ENCODE results near the gene ARL6IP6.
"Not testable (repeated sequence)": the region's sequence is repeated elsewhere in the genome, so short reads cannot be mapped to it uniquely, and the experiment has no call there.

Gene ARL6IP6

DNA sequence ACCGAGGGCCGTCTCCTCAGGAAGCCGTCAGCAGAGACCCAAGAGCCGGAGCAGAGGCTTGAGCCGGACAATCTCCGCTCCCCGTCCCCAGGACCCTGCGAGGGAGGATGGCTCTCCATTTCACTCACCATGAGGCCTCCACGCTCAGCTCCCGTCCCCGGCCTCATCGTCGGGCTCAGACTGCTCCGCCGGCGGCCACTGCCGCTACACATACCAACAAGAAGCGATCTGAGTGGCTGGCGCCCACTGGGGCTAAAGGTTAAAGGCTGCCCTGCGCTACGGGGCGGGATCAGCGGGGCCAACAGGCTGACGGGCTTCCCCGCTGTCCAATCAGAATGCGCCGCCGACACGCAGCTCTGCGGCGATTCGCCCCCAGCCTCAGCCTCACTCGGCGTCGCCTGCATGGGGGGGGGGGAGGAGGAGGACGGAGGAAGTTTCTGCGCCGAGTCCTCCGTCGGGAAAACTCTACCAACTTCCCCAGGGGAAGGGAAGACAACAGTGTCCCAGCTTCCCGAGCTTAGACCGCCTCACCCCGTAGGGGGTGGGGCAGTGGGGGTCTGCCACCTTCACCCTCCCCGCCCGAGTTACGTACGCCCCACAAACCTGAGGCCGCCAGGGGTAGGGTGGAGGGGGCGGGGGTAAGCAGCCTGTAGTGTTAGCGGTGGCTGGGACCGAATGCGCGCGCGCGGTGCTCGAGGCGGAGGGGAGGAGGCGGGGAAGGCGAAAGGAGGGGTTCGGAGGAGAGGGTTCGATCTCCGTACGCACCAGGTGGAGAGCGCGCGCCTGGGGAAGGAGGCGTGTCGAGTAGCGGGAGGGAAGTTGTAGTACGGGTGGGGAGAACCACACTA lies 968 bp upstream of the ARL6IP6 start, which contains the start of gene PRPF40A:
Gene PRPF40A, minus strand, starts transcription at position 234 of the 848 bp plus-strand sequence. Its CDS starts 22 bp downstream, at position 212.
- POLR2A ChIA-PET (ENCODE audit: low non-redundant PET) = interaction anchor here (0.6 to 0.7 kb wide), 3 partner anchors 19 to 537 kb away, joined by 3 to 5 read pairs (median 4); no protein-coding TSS in a partner anchor

GRCh38 chr2:152718909-152719645 lies 657 bp downstream of the ARL6IP6 start:
- H3K27ac ChIP-seq = peak overlapping the region; percentile 98
- TF ChIP-seq, protein P1, sequence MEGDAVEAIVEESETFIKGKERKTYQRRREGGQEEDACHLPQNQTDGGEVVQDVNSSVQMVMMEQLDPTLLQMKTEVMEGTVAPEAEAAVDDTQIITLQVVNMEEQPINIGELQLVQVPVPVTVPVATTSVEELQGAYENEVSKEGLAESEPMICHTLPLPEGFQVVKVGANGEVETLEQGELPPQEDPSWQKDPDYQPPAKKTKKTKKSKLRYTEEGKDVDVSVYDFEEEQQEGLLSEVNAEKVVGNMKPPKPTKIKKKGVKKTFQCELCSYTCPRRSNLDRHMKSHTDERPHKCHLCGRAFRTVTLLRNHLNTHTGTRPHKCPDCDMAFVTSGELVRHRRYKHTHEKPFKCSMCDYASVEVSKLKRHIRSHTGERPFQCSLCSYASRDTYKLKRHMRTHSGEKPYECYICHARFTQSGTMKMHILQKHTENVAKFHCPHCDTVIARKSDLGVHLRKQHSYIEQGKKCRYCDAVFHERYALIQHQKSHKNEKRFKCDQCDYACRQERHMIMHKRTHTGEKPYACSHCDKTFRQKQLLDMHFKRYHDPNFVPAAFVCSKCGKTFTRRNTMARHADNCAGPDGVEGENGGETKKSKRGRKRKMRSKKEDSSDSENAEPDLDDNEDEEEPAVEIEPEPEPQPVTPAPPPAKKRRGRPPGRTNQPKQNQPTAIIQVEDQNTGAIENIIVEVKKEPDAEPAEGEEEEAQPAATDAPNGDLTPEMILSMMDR (conservative IDR thresholded peaks at IDR 0.05; ENCODE audit: low read depth) = no peak
- POLR2A ChIA-PET (ENCODE audit: low non-redundant PET) = no interaction called here
- CTCF ChIA-PET = interaction anchor here (1.8 kb wide), 1 partner anchor 23 kb away, joined by 6 read pairs; no protein-coding TSS in a partner anchor
- DNase-seq (ENCODE audit: low spot score) = peak; percentile 73

More for the DNA sequence above, 968 bp upstream of the ARL6IP6 start, which contains the start of gene PRPF40A:
- H3K27ac ChIP-seq = peak within 1 kb of the TSS; percentile 98
- TF ChIP-seq, protein P1 (conservative IDR thresholded peaks at IDR 0.05; ENCODE audit: low read depth) = no peak
- CTCF ChIA-PET = interaction anchor here (0.5 to 0.6 kb wide), 2 partner anchors 44 to 399 kb away, joined by 3 to 5 read pairs; no protein-coding TSS in a partner anchor
- DNase-seq (ENCODE audit: low spot score) = peak; percentile 99

DNA sequence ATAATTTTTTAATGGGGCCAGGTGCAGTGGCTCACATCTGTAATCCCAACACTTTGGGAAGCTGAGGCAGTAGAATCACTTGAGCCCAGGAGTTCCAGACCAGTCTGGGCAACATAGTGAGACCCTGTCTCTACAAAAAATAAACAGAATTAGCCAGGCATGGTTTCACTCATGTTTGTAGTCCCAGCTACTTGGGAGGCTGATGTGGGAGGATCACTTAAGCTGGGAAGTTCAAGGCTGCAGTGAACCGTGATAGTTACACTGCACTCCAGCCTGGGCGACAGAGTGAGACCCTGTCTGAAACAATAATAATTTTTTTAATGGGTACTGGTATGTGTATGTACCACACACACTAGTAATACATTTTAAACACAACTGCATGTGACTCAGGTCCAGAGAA lies 2.4 kb downstream of the ARL6IP6 start:
- no peak overlapping the region for H3K27ac ChIP-seq
- ChIA-PET CTCF (interaction anchor here (1.8 kb wide), 1 partner anchor 22 kb away, joined by 6 read pairs; no protein-coding TSS in a partner anchor), POLR2A (ENCODE audit: low non-redundant PET) (no interaction called here)
- DNase-seq (ENCODE audit: low spot score) = no peak
- TF ChIP-seq, protein P1 (conservative IDR thresholded peaks at IDR 0.05; ENCODE audit: low read depth) = no peak

DNA sequence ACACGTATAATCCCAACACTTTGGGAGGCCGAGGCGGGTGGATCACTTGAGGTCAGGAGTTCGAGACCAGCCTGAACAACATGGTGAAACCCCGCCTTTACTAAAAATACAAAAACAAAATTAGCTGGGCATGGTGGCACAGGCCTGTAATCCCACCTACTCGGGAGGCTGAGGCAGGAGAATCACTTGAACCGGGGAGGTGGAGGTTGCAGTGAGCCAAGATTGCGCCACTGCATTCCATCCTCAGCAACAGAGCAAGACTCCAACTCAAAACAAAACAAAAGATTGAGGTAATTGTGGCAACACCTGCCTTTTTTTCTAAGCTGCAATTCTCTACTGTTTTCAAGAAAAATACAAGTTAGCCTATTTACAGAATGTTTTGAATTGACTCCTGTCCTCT lies 4.2 kb downstream of the ARL6IP6 start:
- DNase-seq (ENCODE audit: low spot score); H3K27ac ChIP-seq; CTCF ChIA-PET; POLR2A ChIA-PET (ENCODE audit: low non-redundant PET): not testable (repeated sequence)

DNA sequence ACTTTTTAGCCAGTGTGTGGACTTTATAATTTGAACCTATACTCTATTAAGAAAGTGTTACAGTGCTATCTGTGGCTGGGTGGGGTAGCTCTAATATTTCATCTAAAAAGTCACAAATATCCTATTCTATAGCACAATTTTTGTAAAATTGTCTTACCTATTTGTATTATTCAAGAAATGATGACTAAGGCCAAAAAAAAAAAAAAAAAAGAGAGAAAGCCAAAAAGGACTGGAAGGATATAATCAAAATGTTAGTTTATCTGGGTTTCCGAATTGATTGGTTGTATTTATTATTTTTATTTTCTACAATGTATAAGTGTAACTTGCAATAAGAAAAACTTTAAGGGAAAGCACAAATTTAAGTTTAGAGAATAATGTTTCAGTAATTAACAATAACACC lies 5.5 kb downstream of the ARL6IP6 start:
- ChIA-PET POLR2A (ENCODE audit: low non-redundant PET) (no interaction called here), CTCF (no interaction called here)
- DNase-seq (ENCODE audit: low spot score) = no peak
- no peak overlapping the region for H3K27ac ChIP-seq
- TF ChIP-seq, protein P1 (conservative IDR thresholded peaks at IDR 0.05; ENCODE audit: low read depth) = no peak

GRCh38 chr2:152729844-152730243 lies 11.4 kb downstream of the ARL6IP6 start:
- no peak for DNase-seq (ENCODE audit: low spot score)
- CTCF ChIA-PET = interaction anchor here (0.6 to 0.8 kb wide), 2 partner anchors 14 to 704 kb away, joined by 3 to 4 read pairs; no protein-coding TSS in a partner anchor
- TF ChIP-seq, protein P1 (conservative IDR thresholded peaks at IDR 0.05; ENCODE audit: low read depth) = no peak
- POLR2A ChIA-PET (ENCODE audit: low non-redundant PET) = no interaction called here
- H3K27ac ChIP-seq = no peak overlapping the region
